ENCODE results near the gene CDC14C.
"Not testable (repeated sequence)": the region's sequence is repeated elsewhere in the genome, so short reads cannot be mapped to it uniquely, and the experiment has no call there.

CDC14C gene

GRCh38 chr7:48924433-48924832, at the start of gene CDC14C:
Gene CDC14C, plus strand, starts transcription at chr7:48924547. Its CDS starts 126 bp downstream, at chr7:48924673.
- no peak for DNase-seq (ENCODE audit: low spot score)

- no peak for DNase-seq (ENCODE audit: low spot score)
Observed at GRCh38 chr7:48875045-48875916, 49.1 kb upstream of the CDC14C start.

GRCh38 chr7:48876087-48876486, 48.3 kb upstream of the CDC14C start:
- DNase-seq (ENCODE audit: low spot score), result no peak

- DNase-seq (ENCODE audit: low spot score), result no peak
Observed at GRCh38 chr7:48880851-48881250, 43.5 kb upstream of the CDC14C start.

- DNase-seq (ENCODE audit: low spot score), result no peak
Observed at GRCh38 chr7:48887500-48887899, 36.8 kb upstream of the CDC14C start.

- DNase-seq (ENCODE audit: low spot score), result no peak
Observed at GRCh38 chr7:48894574-48894973, 29.8 kb upstream of the CDC14C start.

- DNase-seq (ENCODE audit: low spot score), result no peak
Observed at GRCh38 chr7:48899932-48900331, 24.4 kb upstream of the CDC14C start.

- no peak for DNase-seq (ENCODE audit: low spot score)
Observed at GRCh38 chr7:48901966-48902365, 22.4 kb upstream of the CDC14C start.

- no peak for DNase-seq (ENCODE audit: low spot score)
Observed at GRCh38 chr7:48904975-48905374, 19.4 kb upstream of the CDC14C start.

GRCh38 chr7:48905686-48906085, 18.7 kb upstream of the CDC14C start:
- DNase-seq (ENCODE audit: low spot score), result not testable (repeated sequence)

GRCh38 chr7:48909887-48910286, 14.5 kb upstream of the CDC14C start:
- not testable (repeated sequence) for DNase-seq (ENCODE audit: low spot score)

- no peak for DNase-seq (ENCODE audit: low spot score)
Observed at GRCh38 chr7:48931481-48931880, 7.1 kb downstream of the CDC14C start.

GRCh38 chr7:48932126-48932910, 8.0 kb downstream of the CDC14C start:
- DNase-seq (ENCODE audit: low spot score), result no peak

GRCh38 chr7:48933549-48934085, 9.3 kb downstream of the CDC14C start:
- DNase-seq (ENCODE audit: low spot score), result no peak

- DNase-seq (ENCODE audit: low spot score), result no peak
Observed at GRCh38 chr7:48938539-48939295, 14.4 kb downstream of the CDC14C start.

- DNase-seq (ENCODE audit: low spot score), result no peak
Observed at GRCh38 chr7:48943279-48943990, 19.1 kb downstream of the CDC14C start.

GRCh38 chr7:48955916-48956315, 31.6 kb downstream of the CDC14C start:
- no peak for DNase-seq (ENCODE audit: low spot score)

GRCh38 chr7:48959676-48960075, 35.3 kb downstream of the CDC14C start:
- no peak for DNase-seq (ENCODE audit: low spot score)

GRCh38 chr7:48962821-48963505, 38.6 kb downstream of the CDC14C start:
- no peak for DNase-seq (ENCODE audit: low spot score)

- no peak for DNase-seq (ENCODE audit: low spot score)
Observed at GRCh38 chr7:48964074-48964473, 39.7 kb downstream of the CDC14C start.

- no peak for DNase-seq (ENCODE audit: low spot score)
Observed at GRCh38 chr7:48971173-48971572, 46.8 kb downstream of the CDC14C start.

Measured in left forelimb (tissue), 1 donor.